DND-41 (cell line): ENCODE measurements around the gene ATF4.

Experiments used
- ATAC-seq: fragments of 200-7000 bp; cut with Tn5 transposase; 3 replicates; pipeline ENCODE4 v1.9.1; 2021; ENCODE audit warnings: low read depth; ENCODE audit not compliant: insufficient read depth
- DNase-seq: peaks from one replicate; pipeline ENCODE4 v3.0.0-alpha.2; 2020
- H2AFZ ChIP-seq: 2 replicates; pipeline ENCODE4 v1.6.0; 2012; ENCODE audit warnings: low read depth, low read length
- H3K27ac ChIP-seq: 2 replicates; pipeline ENCODE4 v1.5.1; 2012; ENCODE audit warnings: low read length, inconsistent platforms
- H3K27me3 ChIP-seq: fragments of 200-600 bp; sonication (generic); 2 replicates; pipeline ENCODE4 v1.6.0; 2012; ENCODE audit warnings: low read length, mild to moderate bottlenecking, inconsistent platforms; ENCODE audit not compliant: insufficient read depth, poor library complexity
- H3K36me3 ChIP-seq: 2 replicates; pipeline ENCODE4 v1.5.1; 2012; ENCODE audit warnings: low read length, inconsistent platforms; ENCODE audit not compliant: insufficient read depth
- H3K4me1 ChIP-seq: 2 replicates; pipeline ENCODE4 v1.5.1; 2012; ENCODE audit warnings: mild to moderate bottlenecking, low read length; ENCODE audit not compliant: insufficient read depth
- H3K4me2 ChIP-seq: 2 replicates; pipeline ENCODE4 v1.6.0; 2012; ENCODE audit warnings: mild to moderate bottlenecking, moderate library complexity, low read length, inconsistent platforms; ENCODE audit not compliant: insufficient read depth
- H3K4me3 ChIP-seq, 2 experiments: fragments of 200-600 bp in 1 of 2; shearing (Covaris generic) in 1 of 2; 2 replicates each; pipeline ENCODE4 v1.5.1; 2012 to 2016; ENCODE audit warnings: inconsistent platforms in 2 of 2, low read length in 2 of 2, mild to moderate bottlenecking in 2 of 2, low read depth in 1 of 2, moderate library complexity in 1 of 2
- H3K79me2 ChIP-seq: 2 replicates; pipeline ENCODE4 v1.6.0; 2012; ENCODE audit warnings: low read length, inconsistent platforms; ENCODE audit not compliant: insufficient read depth
- H3K9ac ChIP-seq: 2 replicates; pipeline ENCODE4 v1.6.0; 2012; ENCODE audit warnings: low read depth, mild to moderate bottlenecking, inconsistent platforms, low read length, moderate library complexity
- H3K9me3 ChIP-seq: 2 replicates; pipeline ENCODE4 v1.5.1; 2012; ENCODE audit warnings: low read length, moderate library complexity, mild to moderate bottlenecking, inconsistent platforms; ENCODE audit not compliant: insufficient read depth, severe bottlenecking
- H4K20me1 ChIP-seq: 2 replicates; pipeline ENCODE4 v1.6.0; 2012; ENCODE audit warnings: low read length; ENCODE audit not compliant: insufficient read depth
- CTCF ChIP-seq: IDR thresholded peaks from 2 replicates; pipeline ENCODE4 v1.5.1; 2012; ENCODE audit warnings: borderline replicate concordance, low read length, moderate library complexity, mild to moderate bottlenecking; ENCODE audit not compliant: poor library complexity, severe bottlenecking; ENCODE audit errors: extremely low read depth
- EZH2 ChIP-seq: IDR thresholded peaks from 3 replicates; pipeline ENCODE4 v1.6.1; 2012; ENCODE audit warnings: borderline replicate concordance, low read depth, mild to moderate bottlenecking, moderate library complexity, low read length, inconsistent platforms; ENCODE audit not compliant: severe bottlenecking

Gene ATF4

DNA sequence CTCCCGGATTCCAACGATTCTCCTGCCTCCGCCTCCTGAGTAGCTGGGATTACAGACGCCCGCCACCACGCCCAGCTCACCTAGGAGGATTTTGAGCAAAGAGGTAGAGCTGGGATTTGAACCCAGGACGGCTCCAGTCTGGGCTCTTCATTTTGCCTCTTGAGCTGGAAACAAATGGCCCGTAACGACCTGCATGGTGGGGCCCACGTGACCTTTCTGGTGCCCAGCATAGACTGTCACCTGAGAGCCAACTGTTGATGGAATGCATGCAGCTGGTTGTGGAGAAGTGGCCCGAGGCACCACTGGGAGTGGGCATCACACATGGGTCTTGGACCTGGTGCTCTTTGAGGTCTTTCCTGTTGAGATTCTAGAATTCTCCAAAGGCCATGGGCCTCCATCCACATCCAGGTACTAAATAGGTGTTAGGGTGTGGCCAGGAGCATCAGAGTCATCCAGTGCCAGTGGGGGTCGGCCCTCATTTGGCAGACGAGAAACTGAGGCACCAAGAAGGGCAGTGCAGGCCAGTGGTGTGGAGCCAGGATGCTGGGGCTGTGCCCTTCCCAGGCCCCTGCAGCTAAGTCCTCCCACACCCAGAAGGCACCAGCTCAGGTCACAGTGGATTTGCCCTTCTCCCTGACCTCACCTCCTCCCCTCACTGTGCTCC lies 3.9 kb downstream of the ATF4 start:
- Histone ChIP-seq H3K4me2 (peak overlapping the region; percentile 46), H3K79me2 (peaks cover 78% of the 10 kb centered on the region), H3K36me3 (peaks cover 69% of the 10 kb centered on the region), H3K9ac (no peak overlapping the region), H4K20me1 (peaks cover 72% of the 10 kb centered on the region), H3K27ac (no peak overlapping the region), H3K4me3 (no peak overlapping the region), H3K4me1 (peaks cover 45% of the 10 kb centered on the region), H3K9me3 (no peaks in the 10 kb centered on the region), H2AFZ (no peak overlapping the region), H3K27me3 (no peaks in the 10 kb centered on the region)
- DNase-seq: peak; percentile 35
- TF ChIP-seq EZH2 (no peak), CTCF (no peak)
- ATAC-seq: no peak

- H2AFZ ChIP-seq: no peak overlapping the region
- peaks cover 80% of the 10 kb centered on the region for H3K79me2 ChIP-seq
- peaks cover 77% of the 10 kb centered on the region for H3K36me3 ChIP-seq
- peaks cover 79% of the 10 kb centered on the region for H4K20me1 ChIP-seq
- H3K9me3 ChIP-seq: no peaks in the 10 kb centered on the region
- peaks cover 53% of the 10 kb centered on the region for H3K4me1 ChIP-seq
- H3K9ac ChIP-seq: no peak overlapping the region
- no peak; the same call in 2 of the 3 replicates for ATAC-seq
- no peak for TF ChIP-seq CTCF
- TF ChIP-seq EZH2: no peak
- 0 out of 2 replicates have a peak overlapping the region, but pooled peaks have one; percentile 12 for H3K27ac ChIP-seq
- DNase-seq: peak; percentile 31
- peak overlapping the region; percentile 46; the same call in 1 of the 2 replicates for H3K4me2 ChIP-seq
- no peak overlapping the region for H3K4me3 ChIP-seq
- H3K27me3 ChIP-seq: no peaks in the 10 kb centered on the region
Observed at GRCh38 chr22:39524753-39525657, 4.6 kb downstream of the ATF4 start.

DNA sequence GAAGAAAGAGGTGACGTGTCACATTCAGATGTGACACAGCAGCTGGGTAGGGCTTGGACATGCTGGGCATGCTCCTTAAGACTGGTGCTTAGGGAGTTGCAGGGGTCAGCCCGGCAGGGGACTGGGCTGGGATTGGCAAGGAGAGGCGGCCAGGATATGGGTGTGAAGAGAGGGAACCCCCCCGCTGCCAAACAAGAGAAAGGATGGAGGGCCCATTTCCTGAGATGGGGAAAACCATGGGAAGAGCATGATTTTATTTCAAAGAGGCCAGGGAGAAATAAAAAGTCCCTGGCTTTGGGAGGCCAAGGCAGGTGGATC lies 5.3 kb downstream of the ATF4 start:
- H4K20me1 ChIP-seq: peaks cover 80% of the 10 kb centered on the region
- no peak for TF ChIP-seq CTCF
- TF ChIP-seq EZH2: no peak
- H3K9ac ChIP-seq: no peak overlapping the region
- no peaks in the 10 kb centered on the region for H3K27me3 ChIP-seq
- no peaks in the 10 kb centered on the region for H3K9me3 ChIP-seq
- no peak for ATAC-seq
- no peak for DNase-seq
- peaks cover 59% of the 10 kb centered on the region for H3K4me1 ChIP-seq
- no peak overlapping the region for H3K4me2 ChIP-seq
- no peak overlapping the region for H3K4me3 ChIP-seq
- no peak overlapping the region for H3K27ac ChIP-seq
- H2AFZ ChIP-seq: no peak overlapping the region
- peaks cover 81% of the 10 kb centered on the region for H3K36me3 ChIP-seq
- peaks cover 81% of the 10 kb centered on the region for H3K79me2 ChIP-seq
